Measurements from ENCODE around the gene FAM120B. TPM values are rescaled to one million over a fixed set of nuclear protein-coding genes. Genes with fewer than 3 reads are reported as not detected.

FAM120B gene
- total RNA-seq, 4 donors from 2014 or later, result 16.8 to 35.0 (median 22.2) TPM

- no peak for ATAC-seq (ENCODE audit: low FRiP score)
- DNase-seq (ENCODE audit: low spot score), result no peak
- no peak for TF ChIP-seq CTCF (IDR thresholded peaks at IDR 0.05)
Observed at GRCh38 chr6:170443151-170443662, 136.6 kb downstream of the FAM120B start.

GRCh38 chr6:170444056-170444591 lies 137.6 kb downstream of the FAM120B start:
- TF ChIP-seq CTCF (IDR thresholded peaks at IDR 0.05), result no peak
- no peak for DNase-seq (ENCODE audit: low spot score)
- no peak for ATAC-seq (ENCODE audit: low FRiP score)

GRCh38 chr6:170444811-170445211 lies 138.3 kb downstream of the FAM120B start:
- DNase-seq (ENCODE audit: low spot score), result no peak
- no peak for ATAC-seq (ENCODE audit: low FRiP score)

GRCh38 chr6:170445487-170445886 lies 138.9 kb downstream of the FAM120B start:
- ATAC-seq (ENCODE audit: low FRiP score) (no peak), DNase-seq (ENCODE audit: low spot score) (no peak)
- no peak for TF ChIP-seq CTCF (IDR thresholded peaks at IDR 0.05)

More at GRCh38 chr6:170444811-170445211, 138.3 kb downstream of the FAM120B start:
- no peak for TF ChIP-seq CTCF (IDR thresholded peaks at IDR 0.05)

GRCh38 chr6:170445971-170446370 lies 139.4 kb downstream of the FAM120B start:
- ATAC-seq (ENCODE audit: low FRiP score) (no peak), DNase-seq (ENCODE audit: low spot score) (no peak)
- no peak for TF ChIP-seq CTCF (IDR thresholded peaks at IDR 0.05)

GRCh38 chr6:170446841-170447560 lies 140.4 kb downstream of the FAM120B start:
- ATAC-seq (ENCODE audit: low FRiP score) (no peak), DNase-seq (ENCODE audit: low spot score) (no peak)
- TF ChIP-seq CTCF (IDR thresholded peaks at IDR 0.05), result no peak

GRCh38 chr6:170447561-170447930 lies 141.0 kb downstream of the FAM120B start:
- TF ChIP-seq CTCF (IDR thresholded peaks at IDR 0.05), result no peak
- ATAC-seq (ENCODE audit: low FRiP score) (no peak), DNase-seq (ENCODE audit: low spot score) (no peak)

Data from omental fat pad (tissue), 4 donors.